Lower lobe of right lung (tissue), 2 donors: ENCODE measurements around the gene ARHGEF25. TPM values are rescaled to one million over a fixed set of nuclear protein-coding genes. Genes with fewer than 3 reads are reported as not detected.
A peak's percentile ranks its signal among the peaks of the same experiment; 100 is the strongest.

ENCODE experiments used
- ATAC-seq, 2 donors: fragments of 200-7000 bp; cut with Tn5 transposase; one replicate each; pipeline ENCODE4 v1.9.1; 2020 to 2022; ENCODE audit warnings: mild to moderate bottlenecking in 2 of 2, moderate library complexity in 2 of 2
- DNase-seq: peaks from one replicate; pipeline ENCODE4 v3.0.0-alpha.2; 2020
- H3K27ac ChIP-seq: fragments of 200-600 bp; one replicate; pipeline ENCODE4 v1.8.0; 2022
- H3K27me3 ChIP-seq: fragments of 200-600 bp; one replicate; pipeline ENCODE4 v1.8.0; 2022; ENCODE audit warnings: low read depth
- H3K36me3 ChIP-seq: fragments of 200-600 bp; one replicate; pipeline ENCODE4 v1.8.0; 2022; ENCODE audit warnings: mild to moderate bottlenecking
- H3K4me1 ChIP-seq: fragments of 200-600 bp; one replicate; pipeline ENCODE4 v1.8.0; 2022
- H3K4me3 ChIP-seq: fragments of 200-600 bp; one replicate; pipeline ENCODE4 v1.8.0; 2022; ENCODE audit warnings: mild to moderate bottlenecking
- H3K9me3 ChIP-seq: fragments of 200-600 bp; one replicate; pipeline ENCODE4 v1.8.0; 2022
- CTCF ChIP-seq: fragments of 200-600 bp; IDR thresholded peaks from one replicate; pipeline ENCODE4 v1.8.0; 2022; ENCODE audit warnings: antibody characterized with exemption, mild to moderate bottlenecking
- intact Hi-C: fragments of 100-400 bp; cut with DNase I; formaldehyde crosslinking; loops from one replicate; pipeline ENCODE4 v1.11.0; 2022
- total RNA-seq: library from RNA; stranded (reverse); fragmentation: NEBNext Ultra II Directional; extraction: Animal tissue kit (Norgen Biotek cat#: 25700); gene quantifications from one replicate; pipeline ENCODE4 v1.2.1, GENCODE V29; 2021
- donor health status: DM: no; HTN: yes; CAD: no; lungs with severe emphysema.

ARHGEF25 gene
- total RNA-seq, 1 donor from 2014 or later, result 11.5 TPM

GRCh38 chr12:57629897-57630471 is 18.7 kb downstream of the ARHGEF25 start:
- DNase-seq, result no peak
- ATAC-seq, result no peak
- Histone ChIP-seq H3K27me3 (peaks cover 89% of the 10 kb centered on the region), H3K36me3 (no peaks in the 10 kb centered on the region), H3K9me3 (no peaks in the 10 kb centered on the region), H3K4me3 (no peak overlapping the region), H3K4me1 (peaks cover 28% of the 10 kb centered on the region), H3K27ac (no peak overlapping the region)
- intact Hi-C loops, result loop anchor here (10.0 kb wide), 1 partner anchor 45 kb away; no protein-coding TSS in a partner anchor
- no peak for TF ChIP-seq CTCF

GRCh38 chr12:57630891-57631433 is 19.7 kb downstream of the ARHGEF25 start:
- ATAC-seq, result no peak
- no peak for DNase-seq
- no peaks in the 10 kb centered on the region for H3K9me3 ChIP-seq
- no peaks in the 10 kb centered on the region for H3K36me3 ChIP-seq
- H3K27me3 ChIP-seq, result peaks cover 79% of the 10 kb centered on the region
- no peak overlapping the region for H3K4me3 ChIP-seq
- no peak overlapping the region for H3K27ac ChIP-seq
- peaks cover 28% of the 10 kb centered on the region for H3K4me1 ChIP-seq
- intact Hi-C loops, result loop anchor here (10.0 kb wide), 1 partner anchor 46 kb away; no protein-coding TSS in a partner anchor
- TF ChIP-seq CTCF, result no peak

GRCh38 chr12:57631566-57632072 is 20.4 kb downstream of the ARHGEF25 start:
- ATAC-seq (no peak), DNase-seq (no peak)
- H3K36me3 ChIP-seq, result no peaks in the 10 kb centered on the region
- TF ChIP-seq CTCF, result no peak
- no peak overlapping the region for H3K4me3 ChIP-seq
- peaks cover 28% of the 10 kb centered on the region for H3K4me1 ChIP-seq
- intact Hi-C loops, result loop anchor here (10.0 kb wide), 1 partner anchor 47 kb away; no protein-coding TSS in a partner anchor
- H3K27me3 ChIP-seq, result peaks cover 73% of the 10 kb centered on the region
- H3K9me3 ChIP-seq, result no peaks in the 10 kb centered on the region
- H3K27ac ChIP-seq, result no peak overlapping the region

GRCh38 chr12:57632073-57632957 is 21.1 kb downstream of the ARHGEF25 start:
- TF ChIP-seq CTCF, result no peak
- Histone ChIP-seq H3K27ac (no peak overlapping the region), H3K4me1 (peaks cover 27% of the 10 kb centered on the region), H3K36me3 (no peaks in the 10 kb centered on the region), H3K4me3 (peak overlapping the region; percentile 65), H3K9me3 (no peaks in the 10 kb centered on the region), H3K27me3 (peaks cover 66% of the 10 kb centered on the region)
- intact Hi-C loops, result loop anchor here (10.0 kb wide), 1 partner anchor 48 kb away; no protein-coding TSS in a partner anchor
- DNase-seq, result no peak
- peak; percentile 40 to 42 for ATAC-seq
